Measurements from ENCODE around the gene METTL9.
A peak's percentile ranks its signal among the peaks of the same experiment; 100 is the strongest.
"Not testable (repeated sequence)": the region's sequence is repeated elsewhere in the genome, so short reads cannot be mapped to it uniquely, and the experiment has no call there.

The METTL9 gene

DNA sequence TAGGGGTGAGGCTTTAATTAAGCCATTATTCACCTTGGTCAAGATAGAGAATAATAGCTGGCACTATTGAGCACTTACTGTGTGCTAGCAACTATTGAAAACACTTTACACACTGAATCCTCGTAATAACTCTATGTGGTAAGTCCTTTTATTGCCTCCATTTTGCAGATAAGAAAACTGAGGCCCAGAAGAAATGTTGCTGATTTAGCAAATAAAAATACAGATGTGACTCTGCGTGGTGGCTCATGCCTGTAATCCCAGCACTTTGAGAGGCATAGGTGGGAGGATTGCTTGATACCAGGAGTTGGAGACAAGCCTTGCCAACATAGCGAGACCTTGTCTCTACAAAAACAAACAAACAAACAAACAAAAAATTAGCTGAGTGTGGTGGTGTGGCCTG lies 83.8 kb downstream of the METTL9 start:
- Histone ChIP-seq H3K9me3 (replicated peaks in 1 of 11) (peaks cover 0 to 3% (median 0%) of the 10 kb centered on the region in 11 experiments; a peak in 1 of 22 replicates), H4K20me1 (no peaks in the 10 kb centered on the region), H3K27ac (no peak overlapping the region), H3K27me3 (no peaks in the 10 kb centered on the region), H3K4me1 (peaks cover 0 to 5% (median 0%) of the 10 kb centered on the region in 10 experiments; a peak in 2 of 20 replicates), H3K4me3 (no peak overlapping the region), H3K36me3 (no peaks in the 10 kb centered on the region), H3K4me2 (no peak overlapping the region), H3K9ac (no peak overlapping the region)
- no peak for TF ChIP-seq Cebpa-rat (IDR thresholded peaks at IDR 0.05)

DNA sequence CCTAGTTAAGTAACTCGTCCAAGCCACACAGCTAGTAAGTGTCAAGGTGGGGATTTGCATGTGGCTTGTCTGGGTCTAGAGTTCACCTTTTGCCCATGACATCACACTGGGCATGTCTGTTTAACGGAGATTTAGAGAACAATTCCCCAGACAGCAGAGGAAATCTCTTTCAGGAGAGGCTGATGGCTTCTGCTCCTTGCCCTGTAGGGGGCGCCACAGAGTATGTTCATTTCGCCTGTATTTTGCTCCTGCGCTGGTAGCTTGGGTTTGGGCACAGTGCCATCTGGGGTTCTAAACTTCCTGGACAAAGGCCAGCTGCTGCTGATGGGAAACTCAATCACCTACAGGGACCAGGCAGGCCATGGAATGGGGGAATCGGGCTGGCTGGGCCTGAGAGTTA lies 84.8 kb downstream of the METTL9 start:
- Histone ChIP-seq H3K4me1 (peaks cover 0 to 5% (median 0%) of the 10 kb centered on the region in 10 experiments; a peak in 2 of 20 replicates), H3K27ac (no peak overlapping the region), H3K4me3 (no peak overlapping the region), H4K20me1 (no peaks in the 10 kb centered on the region), H3K4me2 (no peak overlapping the region), H3K27me3 (no peaks in the 10 kb centered on the region), H3K36me3 (no peaks in the 10 kb centered on the region), H3K9me3 (replicated peaks in 1 of 11) (peaks cover 0 to 10% (median 0%) of the 10 kb centered on the region in 11 experiments; a peak in 3 of 22 replicates), H3K9ac (no peak overlapping the region)
- no peak for TF ChIP-seq Cebpa-rat (IDR thresholded peaks at IDR 0.05)

- no peaks in the 10 kb centered on the region for H3K36me3 ChIP-seq
- H3K27me3 ChIP-seq: no peaks in the 10 kb centered on the region
- H3K4me3 ChIP-seq: no peak overlapping the region
- H3K27ac ChIP-seq: no peak overlapping the region
- 0 out of 22 replicates have a peak overlapping the region, but pooled peaks of 1 of the 11 experiments have one; percentile 8 for H3K4me2 ChIP-seq
- no peak for TF ChIP-seq Cebpa-rat (IDR thresholded peaks at IDR 0.05)
- no peaks in the 10 kb centered on the region for H4K20me1 ChIP-seq
- H3K9ac ChIP-seq: no peak overlapping the region
- H3K9me3 ChIP-seq (replicated peaks in 1 of 11): peaks cover 0 to 10% (median 0%) of the 10 kb centered on the region in 11 experiments; a peak in 3 of 22 replicates
- H3K4me1 ChIP-seq: peaks cover 0 to 5% (median 0%) of the 10 kb centered on the region in 10 experiments; a peak in 2 of 20 replicates
These were observed 85.7 kb downstream of the METTL9 start for GRCh38 chr16:21685034-21685455.

DNA sequence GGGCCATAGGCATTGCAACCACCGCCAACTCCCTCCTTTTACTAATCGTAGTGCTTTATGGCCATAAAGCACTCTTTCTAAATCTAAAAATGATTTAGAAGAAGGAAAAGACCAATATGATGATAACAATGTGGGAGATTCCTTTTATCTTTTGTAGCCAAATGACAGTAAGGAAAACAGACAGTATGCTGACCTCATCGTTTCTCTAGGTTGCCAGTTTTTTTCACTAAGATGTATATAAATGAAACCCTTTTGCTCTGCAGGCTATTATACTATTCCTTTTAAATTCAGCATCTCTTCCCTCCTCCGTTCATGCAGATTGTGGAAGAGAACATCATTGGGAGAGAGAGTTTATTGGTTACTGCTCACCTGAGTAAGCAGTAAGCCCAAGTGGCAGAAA lies 89.7 kb downstream of the METTL9 start:
- Histone ChIP-seq H3K9ac (no peak overlapping the region), H3K36me3 (no peaks in the 10 kb centered on the region), H3K27me3 (no peaks in the 10 kb centered on the region), H3K9me3 (replicated peaks in 1 of 11) (peaks cover 0 to 10% (median 0%) of the 10 kb centered on the region in 11 experiments; a peak in 3 of 22 replicates), H4K20me1 (no peaks in the 10 kb centered on the region), H3K4me3 (no peak overlapping the region), H3K4me1 (peaks cover 0 to 5% (median 0%) of the 10 kb centered on the region in 10 experiments; a peak in 1 of 20 replicates), H3K4me2 (no peak overlapping the region), H3K27ac (no peak overlapping the region)
- no peak for TF ChIP-seq Cebpa-rat (IDR thresholded peaks at IDR 0.05)

DNA sequence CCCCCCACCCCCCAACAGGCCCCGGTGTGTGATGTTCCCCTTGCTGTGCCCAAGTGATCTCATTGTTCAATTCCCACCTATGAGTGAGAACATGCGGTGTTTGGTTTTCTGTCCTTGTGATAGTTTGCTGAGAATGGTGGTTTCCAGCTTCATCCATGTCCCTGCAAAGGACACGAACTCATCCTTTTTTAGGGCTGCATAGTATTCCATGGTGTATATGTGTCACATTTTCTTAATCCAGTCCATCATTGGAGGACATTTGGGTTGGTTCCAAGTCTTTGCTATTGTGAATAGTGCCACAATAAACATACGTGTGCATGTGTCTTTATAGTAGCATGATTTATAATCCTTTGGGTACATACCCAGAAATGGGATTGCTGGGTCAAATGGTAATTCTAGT lies 91.6 kb downstream of the METTL9 start:
- peaks cover 0 to 10% (median 0%) of the 10 kb centered on the region in 11 experiments; a peak in 3 of 22 replicates for H3K9me3 ChIP-seq (replicated peaks in 1 of 11)
- not testable (repeated sequence) for H3K27me3 ChIP-seq, H3K4me3 ChIP-seq

GRCh38 chr16:21694609-21695008 lies 95.2 kb downstream of the METTL9 start:
- TF ChIP-seq Cebpa-rat (IDR thresholded peaks at IDR 0.05): no peak
- Histone ChIP-seq H3K27me3 (no peaks in the 10 kb centered on the region), H4K20me1 (no peaks in the 10 kb centered on the region)

More for the DNA sequence above, 91.6 kb downstream of the METTL9 start:
- not testable (repeated sequence) for H3K9ac ChIP-seq, H3K4me2 ChIP-seq, H3K27ac ChIP-seq, H3K36me3 ChIP-seq, H3K4me1 ChIP-seq, H4K20me1 ChIP-seq

DNA sequence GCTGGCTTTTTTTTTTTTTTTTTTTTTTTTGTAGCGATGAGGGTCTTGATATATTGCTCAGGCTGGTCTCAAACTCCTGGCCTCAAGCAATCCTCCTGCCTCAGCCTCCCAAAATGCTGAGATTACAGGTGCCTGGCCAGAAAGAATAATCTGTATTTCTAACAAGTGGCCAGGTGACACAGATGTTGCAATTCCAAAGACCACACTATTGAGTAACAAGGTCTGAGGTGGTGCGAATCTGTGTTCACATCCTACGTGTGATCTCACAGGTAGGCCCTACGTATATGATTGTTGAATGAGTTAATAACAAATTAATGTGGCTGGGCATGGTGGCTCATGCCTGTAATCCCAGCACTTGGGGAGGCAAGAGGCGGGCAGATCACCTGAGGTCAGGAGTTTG lies 97.7 kb downstream of the METTL9 start:
- peaks cover 0 to 13% (median 4%) of the 10 kb centered on the region in 11 experiments; a peak in 11 of 22 replicates for H3K9me3 ChIP-seq (replicated peaks in 1 of 11)
- H3K36me3 ChIP-seq: no peaks in the 10 kb centered on the region
- H3K27ac ChIP-seq: no peak overlapping the region
- no peak overlapping the region for H3K4me2 ChIP-seq
- no peak overlapping the region for H3K4me3 ChIP-seq
- no peak for TF ChIP-seq Cebpa-rat (IDR thresholded peaks at IDR 0.05)
- H3K27me3 ChIP-seq: no peaks in the 10 kb centered on the region
- H3K9ac ChIP-seq: no peak overlapping the region
- peaks cover 0 to 13% (median 0%) of the 10 kb centered on the region in 10 experiments; a peak in 6 of 20 replicates for H3K4me1 ChIP-seq
- no peaks in the 10 kb centered on the region for H4K20me1 ChIP-seq

More at GRCh38 chr16:21694609-21695008, 95.2 kb downstream of the METTL9 start:
- Histone ChIP-seq H3K36me3 (no peaks in the 10 kb centered on the region), H3K4me2 (no peak overlapping the region), H3K4me3 (no peak overlapping the region), H3K9ac (no peak overlapping the region), H3K27ac (no peak overlapping the region), H3K9me3 (replicated peaks in 1 of 11) (no peaks in the 10 kb centered on the region), H3K4me1 (peaks cover 0 to 13% (median 0%) of the 10 kb centered on the region in 10 experiments; a peak in 5 of 20 replicates)

GRCh38 chr16:21698169-21699032 lies 99.0 kb downstream of the METTL9 start:
- H3K27me3 ChIP-seq: no peaks in the 10 kb centered on the region
- no peak overlapping the region for H3K9ac ChIP-seq
- no peak overlapping the region for H3K4me3 ChIP-seq
- H3K36me3 ChIP-seq: no peaks in the 10 kb centered on the region
- no peak for TF ChIP-seq Cebpa-rat (IDR thresholded peaks at IDR 0.05)
- no peak overlapping the region for H3K27ac ChIP-seq
- peak overlapping the region in 2 of 11 experiments; percentile 14 to 28; a peak in 3 of 22 replicates for H3K4me2 ChIP-seq
- no peaks in the 10 kb centered on the region for H4K20me1 ChIP-seq
- H3K4me1 ChIP-seq: peaks cover under 1 to 25% (median 4%) of the 10 kb centered on the region in 10 experiments; a peak in 17 of 20 replicates
- H3K9me3 ChIP-seq (replicated peaks in 1 of 11): peaks cover 0 to 13% (median 4%) of the 10 kb centered on the region in 11 experiments; a peak in 11 of 22 replicates

- TF ChIP-seq Cebpa-rat (IDR thresholded peaks at IDR 0.05): no peak
- Histone ChIP-seq H3K4me2 (no peak overlapping the region), H3K9me3 (replicated peaks in 1 of 11) (peaks cover 0 to 13% (median 4%) of the 10 kb centered on the region in 11 experiments; a peak in 11 of 22 replicates), H3K36me3 (no peaks in the 10 kb centered on the region), H3K27me3 (no peaks in the 10 kb centered on the region), H3K27ac (no peak overlapping the region), H3K9ac (no peak overlapping the region), H4K20me1 (no peaks in the 10 kb centered on the region), H3K4me3 (no peak overlapping the region), H3K4me1 (peaks cover 6 to 35% (median 13%) of the 10 kb centered on the region in 10 experiments; a peak in 17 of 20 replicates)
These were observed 101.9 kb downstream of the METTL9 start for GRCh38 chr16:21701271-21701670.
